PC-9 (cell line): Measurements from ENCODE around the gene ADAMTSL1. TPM values are rescaled to one million over a fixed set of nuclear protein-coding genes. Genes with fewer than 3 reads are reported as not detected.

Experiments used
- BruUV-seq: library from RNA; stranded (reverse); fragments of 400-500 nt; replicated peaks from 2 replicates; lab custom pipeline; 2021; lab: Mats Ljungman, UMichigan
- CTCF ChIA-PET: fragments of 300-600 bp; sonication (Branson Sonifier 250); formaldehyde crosslinking; loops from one replicate; lab custom pipeline; 2022; ENCODE audit warnings: antibody characterized with exemption; lab: Charles Lee
- POLR2A ChIA-PET: fragments of 300-600 bp; sonication (Branson Sonifier 250); formaldehyde crosslinking; loops from one replicate; lab custom pipeline; 2022; ENCODE audit warnings: antibody characterized with exemption; ENCODE audit not compliant: unreplicated experiment; lab: Charles Lee
- DNase-seq, 2 experiments: peaks; one replicate each; pipeline versions ENCODE4 v3.0.0 to v3.0.0-alpha.2; 2015 to 2022; ENCODE audit warnings: mixed read lengths in 1 of 2
- H2AFZ ChIP-seq: fragments of 200-600 bp; sonication (generic); 2 replicates; pipeline ENCODE4 v1.8.1; 2017; ENCODE audit warnings: antibody characterized with exemption
- H3F3A ChIP-seq: fragments of 200-600 bp; sonication (generic); 2 replicates; pipeline ENCODE4 v1.8.1; 2017; ENCODE audit warnings: antibody characterized with exemption, mild to moderate bottlenecking, low read depth; ENCODE audit not compliant: insufficient read depth
- H3K27ac ChIP-seq: fragments of 200-600 bp; sonication (generic); 2 replicates; pipeline ENCODE4 v1.6.1; 2016; ENCODE audit warnings: mixed run types
- H3K27me3 ChIP-seq: fragments of 200-600 bp; sonication (generic); 2 replicates; pipeline ENCODE4 v1.6.1; 2016; ENCODE audit warnings: low read depth, mixed run types; ENCODE audit not compliant: insufficient read depth
- H3K36me3 ChIP-seq: fragments of 200-600 bp; sonication (generic); 2 replicates; pipeline ENCODE4 v1.6.1; 2016; ENCODE audit warnings: low read depth, mixed run types
- H3K4me1 ChIP-seq: fragments of 200-600 bp; sonication (generic); replicated peaks from 2 replicates; pipeline ENCODE4 v1.6.1; 2016; ENCODE audit warnings: mixed run types; ENCODE audit not compliant: insufficient read depth
- H3K4me2 ChIP-seq: fragments of 200-600 bp; sonication (generic); 2 replicates; pipeline ENCODE4 v1.6.1; 2017; ENCODE audit warnings: mixed run types
- H3K4me3 ChIP-seq: fragments of 200-600 bp; sonication (generic); 2 replicates; pipeline ENCODE4 v1.6.1; 2016; ENCODE audit warnings: mixed run types
- H3K79me2 ChIP-seq: fragments of 200-600 bp; sonication (generic); 2 replicates; pipeline ENCODE4 v1.6.1; 2017; ENCODE audit warnings: low read depth, mixed run types
- H3K9me2 ChIP-seq: fragments of 200-600 bp; sonication (generic); 2 replicates; pipeline ENCODE4 v1.8.1; 2017; ENCODE audit warnings: mild to moderate bottlenecking; ENCODE audit not compliant: insufficient read depth
- H3K9me3 ChIP-seq: fragments of 200-600 bp; sonication (generic); 2 replicates; pipeline ENCODE4 v1.8.1; 2016; ENCODE audit warnings: low read depth; ENCODE audit not compliant: insufficient read depth
- H4K20me1 ChIP-seq: fragments of 200-600 bp; sonication (generic); 2 replicates; pipeline ENCODE4 v1.8.1; 2017; ENCODE audit not compliant: insufficient read depth
- CTCF ChIP-seq: fragments of 200-600 bp; sonication (generic); conservative IDR thresholded peaks from 2 replicates; pipeline ENCODE4 v1.6.1; 2017; ENCODE audit warnings: mixed run types, antibody characterized with exemption, mild to moderate bottlenecking, moderate library complexity
- EZH2 ChIP-seq: fragments of 200-600 bp; sonication (generic); IDR thresholded peaks from 2 replicates; pipeline ENCODE4 v1.8.0; 2017; ENCODE audit warnings: antibody characterized with exemption, low read depth
- intact Hi-C: fragments of 100-400 bp; cut with micrococcal nuclease; formaldehyde crosslinking; loops from one replicate; pipeline ENCODE4 v1.10.0; 2022; ENCODE audit not compliant: unreplicated experiment
- total RNA-seq: library from RNA; stranded (reverse); gene quantifications from 2 replicates; pipeline ENCODE4 v1.2.3, GENCODE V29; 2021

Gene ADAMTSL1
- total RNA-seq, 1 experiment from 2014 or later, result not detected

GRCh38 chr9:18847576-18848275 is 373.8 kb downstream of the ADAMTSL1 start:
- CTCF ChIA-PET, result no interaction called here
- no peak for DNase-seq
- Histone ChIP-seq H3K4me3 (no peak overlapping the region), H3K79me2 (no peaks in the 10 kb centered on the region), H3K4me1 (no peaks in the 10 kb centered on the region), H3K36me3 (no peaks in the 10 kb centered on the region), H3K4me2 (no peak overlapping the region), H3F3A (no peaks in the 10 kb centered on the region), H3K27ac (no peak overlapping the region), H3K9me2 (no peaks in the 10 kb centered on the region), H3K9me3 (no peaks in the 10 kb centered on the region), H3K27me3 (peaks cover 11% of the 10 kb centered on the region; the same call in 1 of the 2 replicates), H4K20me1 (no peaks in the 10 kb centered on the region), H2AFZ (no peak overlapping the region)
- TF ChIP-seq CTCF, result no peak
- TF ChIP-seq EZH2, result no peak
- no TSS peak for BruUV-seq
- intact Hi-C loops, result no loop called here
- POLR2A ChIA-PET, result no interaction called here

GRCh38 chr9:18848657-18849056 is 374.7 kb downstream of the ADAMTSL1 start:
- no peaks in the 10 kb centered on the region for H3K4me1 ChIP-seq
- H3K27ac ChIP-seq, result no peak overlapping the region
- no peaks in the 10 kb centered on the region for H3K9me3 ChIP-seq
- intact Hi-C loops, result no loop called here
- POLR2A ChIA-PET, result no interaction called here
- no TSS peak for BruUV-seq
- H4K20me1 ChIP-seq, result no peaks in the 10 kb centered on the region
- H3K4me3 ChIP-seq, result no peak overlapping the region
- H3K36me3 ChIP-seq, result no peaks in the 10 kb centered on the region
- no peak overlapping the region for H2AFZ ChIP-seq
- no peaks in the 10 kb centered on the region for H3F3A ChIP-seq
- no peak overlapping the region for H3K4me2 ChIP-seq
- DNase-seq, result no peak
- TF ChIP-seq EZH2 (no peak), CTCF (no peak)
- CTCF ChIA-PET, result no interaction called here
- H3K9me2 ChIP-seq, result no peaks in the 10 kb centered on the region
- H3K79me2 ChIP-seq, result no peaks in the 10 kb centered on the region
- peaks cover 12% of the 10 kb centered on the region; the same call in 1 of the 2 replicates for H3K27me3 ChIP-seq

GRCh38 chr9:18849270-18849669 is 375.3 kb downstream of the ADAMTSL1 start:
- Histone ChIP-seq H3F3A (no peaks in the 10 kb centered on the region), H3K36me3 (no peaks in the 10 kb centered on the region), H3K9me3 (no peaks in the 10 kb centered on the region), H3K27me3 (peaks cover 12% of the 10 kb centered on the region; the same call in 1 of the 2 replicates), H3K9me2 (no peaks in the 10 kb centered on the region), H4K20me1 (no peaks in the 10 kb centered on the region), H3K4me1 (no peaks in the 10 kb centered on the region), H3K4me3 (no peak overlapping the region), H3K27ac (no peak overlapping the region), H3K79me2 (no peaks in the 10 kb centered on the region), H2AFZ (no peak overlapping the region), H3K4me2 (no peak overlapping the region)
- ChIA-PET POLR2A (no interaction called here), CTCF (no interaction called here)
- intact Hi-C loops, result no loop called here
- TF ChIP-seq CTCF, result no peak
- no peak for DNase-seq
- BruUV-seq, result no TSS peak
